Neutrophil (primary cell): ENCODE data around the gene RUVBL2.

ENCODE experiments used
- H3K27ac ChIP-seq: fragments of 200-600 bp; sonication (generic); 2 replicates; pipeline ENCODE4 v1.5.1; 2016; ENCODE audit warnings: mild to moderate bottlenecking, moderate library complexity
- H3K27me3 ChIP-seq: fragments of 200-600 bp; sonication (generic); 2 replicates; pipeline ENCODE4 v1.6.0; 2016; ENCODE audit warnings: mild to moderate bottlenecking
- H3K36me3 ChIP-seq: fragments of 200-600 bp; sonication (generic); 2 replicates; pipeline ENCODE4 v1.5.1; 2017
- H3K4me1 ChIP-seq, 2 experiments: fragments of 200-600 bp in 1 of 2; sonication (generic) in 1 of 2; 1 replicate in 1 of 2; 2 replicates in 1 of 2; pipeline versions ENCODE4 v1.5.1 to v1.6.1; 2013 to 2016; ENCODE audit warnings: low read depth in 1 of 2, low read length in 1 of 2, mild to moderate bottlenecking in 1 of 2, moderate library complexity in 1 of 2; ENCODE audit not compliant: control insufficient read depth in 1 of 2, insufficient read depth in 1 of 2
- H3K4me3 ChIP-seq, 2 experiments: fragments of 200-600 bp in 1 of 2; sonication (generic) in 1 of 2; 1 replicate in 1 of 2; 2 replicates in 1 of 2; pipeline ENCODE4 v1.5.1; 2013 to 2016; ENCODE audit warnings: low read depth in 1 of 2, low read length in 1 of 2, mild to moderate bottlenecking in 1 of 2, moderate library complexity in 1 of 2
- H3K9me3 ChIP-seq: fragments of 200-600 bp; sonication (generic); 2 replicates; pipeline ENCODE4 v1.5.1; 2016
- CTCF ChIP-seq: fragments of 200-600 bp; sonication (generic); IDR thresholded peaks from 2 replicates; pipeline ENCODE4 v1.5.1; 2016; ENCODE audit warnings: antibody characterized with exemption

Gene RUVBL2

GRCh38 chr19:48987323-48987722 lies 6.4 kb upstream of the RUVBL2 start:
- no peaks in the 10 kb centered on the region for H3K9me3 ChIP-seq
- H3K36me3 ChIP-seq, result peaks cover 82% of the 10 kb centered on the region
- H3K27me3 ChIP-seq, result no peaks in the 10 kb centered on the region
- peaks cover 15 to 18% of the 10 kb centered on the region in 2 experiments for H3K4me1 ChIP-seq
- H3K4me3 ChIP-seq, result no peak overlapping the region
- H3K27ac ChIP-seq, result no peak overlapping the region
- TF ChIP-seq CTCF, result no peak

- H3K27me3 ChIP-seq, result no peaks in the 10 kb centered on the region
- no peak for TF ChIP-seq CTCF
- H3K4me1 ChIP-seq, result peaks cover 23 to 24% of the 10 kb centered on the region in 2 experiments
- H3K4me3 ChIP-seq, result no peak overlapping the region
- H3K36me3 ChIP-seq, result peaks cover 73% of the 10 kb centered on the region
- H3K27ac ChIP-seq, result no peak overlapping the region
- H3K9me3 ChIP-seq, result no peaks in the 10 kb centered on the region
Observed at GRCh38 chr19:48988286-48988685, 5.4 kb upstream of the RUVBL2 start.

DNA sequence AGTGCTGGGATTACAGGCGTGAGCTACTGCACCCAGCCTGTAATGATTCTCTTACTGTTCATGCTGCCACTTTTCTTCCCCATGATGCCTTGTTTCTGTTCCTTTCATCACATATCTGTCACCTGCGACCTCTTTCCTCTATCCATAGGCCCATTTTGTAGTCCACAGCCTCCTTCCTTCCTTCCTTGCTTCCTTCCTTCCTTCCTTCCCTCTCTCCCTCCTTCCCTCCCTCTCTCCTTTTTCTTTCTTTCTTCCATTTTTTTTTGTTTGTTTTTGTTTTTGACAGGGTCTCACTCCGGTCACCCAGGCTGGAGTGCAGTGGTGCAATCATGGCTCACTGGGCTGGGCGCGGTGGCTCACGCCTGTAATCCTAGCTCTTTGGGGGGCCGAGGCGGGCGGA lies 4.8 kb upstream of the RUVBL2 start:
- Histone ChIP-seq H3K4me3 (no peak overlapping the region), H3K27ac (no peak overlapping the region), H3K36me3 (peaks cover 67% of the 10 kb centered on the region), H3K4me1 (peaks cover 25 to 27% of the 10 kb centered on the region in 2 experiments), H3K9me3 (no peaks in the 10 kb centered on the region), H3K27me3 (no peaks in the 10 kb centered on the region)
- no peak for TF ChIP-seq CTCF

DNA sequence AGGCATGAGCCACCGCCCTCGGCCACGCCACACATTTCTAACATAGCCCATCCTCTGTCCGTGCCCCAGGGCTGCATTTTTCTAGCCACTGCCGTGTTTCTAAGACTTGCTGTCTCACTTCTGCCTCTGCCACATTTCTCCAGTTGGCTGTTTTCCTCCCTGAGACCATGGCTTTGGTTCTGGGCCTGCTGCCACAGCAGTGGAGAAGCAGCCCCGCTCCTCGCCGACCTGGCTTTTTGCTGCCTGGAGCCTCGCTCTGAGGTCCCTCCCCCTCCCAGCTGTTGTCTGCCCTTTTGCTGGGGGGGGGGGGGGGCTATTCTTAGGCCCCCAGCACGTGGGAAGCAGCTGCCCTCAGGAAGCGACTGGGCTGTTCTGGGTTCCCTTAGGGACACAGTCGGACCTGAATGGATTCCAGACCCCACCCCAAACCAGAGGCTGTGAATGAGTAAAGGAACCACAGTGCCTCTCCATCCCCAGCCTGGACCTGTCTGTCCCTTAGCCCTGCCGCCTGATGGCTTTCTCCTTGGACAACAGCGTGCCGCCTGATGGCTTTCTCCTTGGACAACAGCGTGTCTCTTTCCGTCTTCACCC lies 3.9 kb upstream of the RUVBL2 start:
- no peaks in the 10 kb centered on the region for H3K27me3 ChIP-seq
- peaks cover 34 to 36% of the 10 kb centered on the region in 2 experiments for H3K4me1 ChIP-seq
- H3K4me3 ChIP-seq, result no peak overlapping the region
- no peak overlapping the region for H3K27ac ChIP-seq
- peaks cover 58% of the 10 kb centered on the region for H3K36me3 ChIP-seq
- TF ChIP-seq CTCF, result no peak
- no peaks in the 10 kb centered on the region for H3K9me3 ChIP-seq

DNA sequence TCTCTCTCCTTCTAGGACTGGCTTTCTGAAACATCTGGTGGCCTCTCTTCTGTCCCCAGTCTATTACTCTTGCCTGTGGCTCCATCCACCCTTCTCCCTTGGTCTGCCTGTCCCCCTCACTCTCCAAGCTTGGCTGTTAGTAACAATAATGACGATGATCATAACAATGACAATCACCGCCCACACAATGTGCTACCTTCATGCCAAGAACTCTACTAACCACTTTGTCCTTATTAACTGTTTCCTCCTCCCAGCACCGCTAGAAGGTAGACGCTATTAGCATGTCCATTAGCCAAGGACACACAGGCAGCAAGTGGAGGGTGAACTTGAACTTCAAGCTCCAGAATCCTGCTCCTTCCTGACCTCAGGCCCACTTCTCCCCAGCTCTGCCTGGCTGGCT lies 3.3 kb upstream of the RUVBL2 start:
- no peaks in the 10 kb centered on the region for H3K9me3 ChIP-seq
- peak overlapping the region; percentile 1 for H3K27ac ChIP-seq
- TF ChIP-seq CTCF, result no peak
- H3K36me3 ChIP-seq, result peaks cover 52% of the 10 kb centered on the region
- peaks cover 39 to 40% of the 10 kb centered on the region in 2 experiments for H3K4me1 ChIP-seq
- H3K4me3 ChIP-seq, result no peak overlapping the region
- H3K27me3 ChIP-seq, result no peaks in the 10 kb centered on the region
